Erythroblast (primary cell): ENCODE measurements around the gene RBPJ.

ENCODE experiments used
- GATA1 ChIP-seq: IDR thresholded peaks from 2 replicates; pipeline ENCODE4 v1.6.1; 2011; ENCODE audit warnings: low read depth, mild to moderate bottlenecking, control low read depth, low read length, moderate library complexity
- POLR2A ChIP-seq: IDR thresholded peaks from 2 replicates; pipeline ENCODE4 v1.6.1; 2011; ENCODE audit warnings: mild to moderate bottlenecking, low read length

DNA sequence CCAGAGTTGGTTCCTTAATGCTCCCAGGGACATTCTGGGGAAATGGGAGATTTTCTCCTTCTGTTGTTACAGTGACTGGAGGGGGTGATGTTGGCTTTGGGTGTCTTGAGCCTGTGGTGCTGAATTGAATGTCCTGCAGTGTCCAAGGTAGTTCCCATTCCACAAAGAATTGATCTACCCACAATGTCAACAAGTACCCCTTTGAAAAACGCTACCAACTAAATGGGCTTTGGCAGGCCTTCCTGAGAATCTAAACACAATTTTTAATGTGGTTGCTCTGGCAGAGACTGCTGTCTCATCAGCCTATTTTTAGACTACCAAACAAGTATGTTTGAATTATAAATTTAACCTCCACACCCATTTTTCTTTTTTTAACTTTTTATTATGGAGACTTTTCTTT is 100.1 kb downstream of the RBPJ start:
- no peak for TF ChIP-seq POLR2A
- TF ChIP-seq GATA1 = no peak
